IMR-90 (cell line): ENCODE results near the gene PAX3. TPM values are rescaled to one million over a fixed set of nuclear protein-coding genes. Genes with fewer than 3 reads are reported as not detected.

Source experiments
- ATAC-seq: fragments of 200-7000 bp; cut with Tn5 transposase; 2 replicates; pipeline ENCODE4 v1.9.1; 2020; ENCODE audit warnings: low read depth, mild to moderate bottlenecking, moderate library complexity
- BruUV-seq: library from RNA; stranded (reverse); fragments of 400-500 nt; replicated peaks from 2 replicates; lab custom pipeline; 2021; lab: Mats Ljungman, UMichigan
- CTCF ChIA-PET: fragments of 300-600 bp; formaldehyde crosslinking; extraction: SDS; loops from one replicate; lab custom pipeline; 2021; ENCODE audit warnings: antibody characterized with exemption; lab: Yijun Ruan, JAX
- POLR2A ChIA-PET: fragments of 300-600 bp; sonication (Branson Sonifier 250); formaldehyde crosslinking; loops from one replicate; lab custom pipeline; 2022; ENCODE audit warnings: antibody characterized with exemption; ENCODE audit not compliant: unreplicated experiment; lab: Charles Lee
- DNase-seq: peaks from one replicate; pipeline ENCODE4 v3.0.0; 2013
- H2AFZ ChIP-seq: replicated peaks from 2 replicates; pipeline ENCODE3; 2013; ENCODE audit warnings: low read length, mild to moderate bottlenecking; ENCODE audit not compliant: poor library complexity
- H2AK5ac ChIP-seq: 2 replicates; pipeline ENCODE4 v1.6.1; 2013; ENCODE audit warnings: low read depth, low read length, inconsistent platforms
- H2AK9ac ChIP-seq: replicated peaks from 2 replicates; pipeline ENCODE3; 2013; ENCODE audit warnings: mild to moderate bottlenecking, low read depth, low read length, moderate library complexity; ENCODE audit not compliant: poor library complexity
- H2BK120ac ChIP-seq: 2 replicates; pipeline ENCODE4 v1.6.1; 2013; ENCODE audit warnings: low read depth, low read length, inconsistent platforms
- H2BK15ac ChIP-seq: 3 replicates; pipeline ENCODE4 v1.6.1; 2013; ENCODE audit warnings: low read depth, low read length, inconsistent platforms
- H2BK20ac ChIP-seq: 2 replicates; pipeline ENCODE4 v1.6.1; 2013; ENCODE audit warnings: low read depth, mild to moderate bottlenecking, inconsistent platforms, low read length, moderate library complexity
- H2BK5ac ChIP-seq: 2 replicates; pipeline ENCODE4 v1.6.1; 2013; ENCODE audit warnings: mild to moderate bottlenecking, low read depth, low read length, inconsistent platforms; ENCODE audit not compliant: poor library complexity, severe bottlenecking
- H3K14ac ChIP-seq: replicated peaks from 2 replicates; pipeline ENCODE4 v1.6.1; 2013; ENCODE audit warnings: low read depth, low read length, inconsistent platforms
- H3K18ac ChIP-seq: 2 replicates; pipeline ENCODE4 v1.6.1; 2013; ENCODE audit warnings: low read depth, low read length, control low read depth
- H3K23ac ChIP-seq: 2 replicates; pipeline ENCODE4 v1.6.1; 2013; ENCODE audit warnings: low read depth, low read length, inconsistent platforms
- H3K27ac ChIP-seq: 2 replicates; pipeline ENCODE4 v1.5.1; 2013; ENCODE audit warnings: mild to moderate bottlenecking, control low read depth, low read length; ENCODE audit not compliant: insufficient read depth
- H3K27me3 ChIP-seq: 2 replicates; pipeline ENCODE4 v1.6.1; 2013; ENCODE audit warnings: low read length; ENCODE audit not compliant: control insufficient read depth, insufficient read depth
- H3K36me3 ChIP-seq: 2 replicates; pipeline ENCODE4 v1.6.1; 2013; ENCODE audit warnings: low read length, mixed read lengths; ENCODE audit not compliant: control insufficient read depth, insufficient read depth
- H3K4ac ChIP-seq: 2 replicates; pipeline ENCODE4 v1.6.1; 2013; ENCODE audit warnings: low read depth, low read length, inconsistent platforms
- H3K4me1 ChIP-seq: 2 replicates; pipeline ENCODE4 v1.6.1; 2013; ENCODE audit warnings: low read length, mixed read lengths; ENCODE audit not compliant: control insufficient read depth, insufficient read depth
- H3K4me2 ChIP-seq: 2 replicates; pipeline ENCODE4 v1.6.1; 2013; ENCODE audit warnings: low read depth, mild to moderate bottlenecking, control low read depth, low read length, moderate library complexity
- H3K4me3 ChIP-seq: 2 replicates; pipeline ENCODE4 v1.5.1; 2013; ENCODE audit warnings: low read depth, mild to moderate bottlenecking, control low read depth, low read length, moderate library complexity; ENCODE audit not compliant: insufficient read depth
- H3K56ac ChIP-seq: 2 replicates; pipeline ENCODE4 v1.6.1; 2013; ENCODE audit warnings: low read length, inconsistent platforms; ENCODE audit not compliant: insufficient read depth; ENCODE audit errors: extremely low read depth
- H3K79me1 ChIP-seq, 2 experiments: 2 replicates each; pipeline ENCODE4 v1.6.1; 2013; ENCODE audit warnings: low read length in 2 of 2, inconsistent platforms in 1 of 2, low read depth in 1 of 2
- H3K9ac ChIP-seq: 2 replicates; pipeline ENCODE4 v1.6.1; 2013; ENCODE audit warnings: low read depth, low read length, control low read depth
- H3K9me1 ChIP-seq: 2 replicates; pipeline ENCODE4 v1.6.1; 2013; ENCODE audit warnings: low read length, inconsistent platforms; ENCODE audit not compliant: insufficient read depth
- H3K9me3 ChIP-seq: 2 replicates; pipeline ENCODE4 v1.6.1; 2013; ENCODE audit warnings: low read length; ENCODE audit not compliant: control insufficient read depth, insufficient read depth
- H4K20me1 ChIP-seq: 2 replicates; pipeline ENCODE4 v1.6.1; 2013; ENCODE audit warnings: low read length, inconsistent platforms; ENCODE audit not compliant: insufficient read depth
- H4K5ac ChIP-seq: 2 replicates; pipeline ENCODE4 v1.6.1; 2013; ENCODE audit warnings: mild to moderate bottlenecking, low read depth, low read length, control low read depth
- H4K8ac ChIP-seq, 2 experiments: 2 replicates each; pipeline ENCODE4 v1.6.1; 2013; ENCODE audit warnings: low read depth in 2 of 2, low read length in 2 of 2, control low read depth in 1 of 2, inconsistent platforms in 1 of 2
- H4K91ac ChIP-seq: 2 replicates; pipeline ENCODE4 v1.6.1; 2013; ENCODE audit warnings: low read depth, low read length, inconsistent platforms; ENCODE audit not compliant: insufficient read depth
- BHLHE40 ChIP-seq: fragments of 150-350 bp; IDR thresholded peaks from 2 replicates; pipeline ENCODE4 v1.6.1; 2016; ENCODE audit warnings: mild to moderate bottlenecking, low read depth, low read length
- CEBPB ChIP-seq: IDR thresholded peaks from 2 replicates; pipeline ENCODE4 v1.6.1; 2012; ENCODE audit warnings: low read depth, low read length, improper control_type of control experiment
- CHD1 ChIP-seq: IDR thresholded peaks from 2 replicates; pipeline ENCODE4 v1.6.1; 2012; ENCODE audit warnings: low read depth, low read length, improper control_type of control experiment
- FOS ChIP-seq: fragments of 150-350 bp; IDR thresholded peaks from 2 replicates; pipeline ENCODE4 v1.6.1; 2016; ENCODE audit warnings: low read depth, low read length
- MAFK ChIP-seq: IDR thresholded peaks from 2 replicates; pipeline ENCODE4 v1.6.1; 2012; ENCODE audit warnings: low read depth, low read length, improper control_type of control experiment
- MAZ ChIP-seq: IDR thresholded peaks from 2 replicates; pipeline ENCODE4 v1.6.1; 2012; ENCODE audit warnings: low read depth, mild to moderate bottlenecking, low read length, improper control_type of control experiment, moderate library complexity, borderline replicate concordance
- MXI1 ChIP-seq: IDR thresholded peaks from 2 replicates; pipeline ENCODE4 v1.6.1; 2012; ENCODE audit warnings: low read depth, mild to moderate bottlenecking, low read length, moderate library complexity, borderline replicate concordance
- NFE2L2 ChIP-seq: fragments of 150-350 bp; IDR thresholded peaks from 2 replicates; pipeline ENCODE4 v1.6.1; 2016; ENCODE audit warnings: low read depth, mild to moderate bottlenecking, low read length
- POLR2A ChIP-seq: IDR thresholded peaks from 2 replicates; pipeline ENCODE4 v1.6.1; 2012; ENCODE audit warnings: mild to moderate bottlenecking, low read depth, low read length
- RAD21 ChIP-seq: IDR thresholded peaks from 2 replicates; pipeline ENCODE4 v1.6.1; 2012; ENCODE audit warnings: low read length, improper control_type of control experiment
- RCOR1 ChIP-seq: IDR thresholded peaks from 2 replicates; pipeline ENCODE4 v1.6.1; 2012; ENCODE audit warnings: mild to moderate bottlenecking, low read length, improper control_type of control experiment; ENCODE audit not compliant: insufficient replicate concordance
- RFX5 ChIP-seq: IDR thresholded peaks from 2 replicates; pipeline ENCODE4 v1.8.0; 2012; ENCODE audit warnings: low read depth, mild to moderate bottlenecking, low read length, moderate library complexity
- SMC3 ChIP-seq: fragments of 150-350 bp; IDR thresholded peaks from 2 replicates; pipeline ENCODE4 v1.6.1; 2016; ENCODE audit warnings: low read depth, mild to moderate bottlenecking, antibody characterized with exemption, low read length, moderate library complexity
- WGBS, 2 experiments: methylation state at CpG; one replicate each; pipeline versions ENCODE4 v1.1.5 to v1.1.7; 2013; ENCODE audit warnings: missing lambda C conversion rate in 2 of 2; ENCODE audit not compliant: insufficient read length in 1 of 2; ENCODE audit errors: extremely low coverage in 2 of 2; 5-methylcytosine and 5-hydroxymethylcytosine counted together
- dilution Hi-C: fragments of 300-500 bp; cut with HindIII; formaldehyde crosslinking; loops from one replicate; pipeline ENCODE4 v1.14.3; 2018; ENCODE audit warnings: low sequenced_read_pairs; ENCODE audit not compliant: unreplicated experiment
- in situ Hi-C: fragments of 300-500 bp; cut with MboI; formaldehyde crosslinking; loops from 3 replicates; pipeline ENCODE4 v1.14.3; 2019; ENCODE audit warnings: low sequenced_read_pairs, inconsistent platforms, mixed read lengths
- intact Hi-C: fragments of 100-400 bp; cut with micrococcal nuclease; formaldehyde crosslinking; loops from 2 replicates; pipeline ENCODE4 v1.10.0; 2022
- polyA plus RNA-seq, 3 experiments: library from polyadenylated mRNA; depleted of rRNA; stranded (reverse); fragments of >200 nt; gene quantifications; 2 replicates each; pipeline ENCODE4 v1.2.3, GENCODE V29; 2012; ENCODE audit warnings: low replicate concordance in 1 of 3
- total RNA-seq: library from RNA; depleted of rRNA; stranded (reverse); fragments of >200 nt; gene quantifications from 2 replicates; pipeline ENCODE4 v1.2.3, GENCODE V29; 2012
- TF ChIP-seq, protein P1 (sequence below): conservative IDR thresholded peaks from 2 replicates; pipeline ENCODE4 v1.5.1; 2012; ENCODE audit warnings: mild to moderate bottlenecking, low read depth, low read length, improper control_type of control experiment
- TF ChIP-seq, protein P2 (sequence below): fragments of 150-350 bp; IDR thresholded peaks from 2 replicates; pipeline ENCODE4 v1.6.1; 2016; ENCODE audit warnings: low read depth, mild to moderate bottlenecking, low read length, moderate library complexity, borderline replicate concordance
- TF ChIP-seq, protein P3 (sequence below): fragments of 150-350 bp; IDR thresholded peaks from 2 replicates; pipeline ENCODE4 v1.6.1; 2017; ENCODE audit warnings: mild to moderate bottlenecking, antibody characterized with exemption, low read length, low read depth

Gene PAX3
- total and polyA plus RNA-seq, 2 of the 4 experiments (the other 2 are of a cell fraction) = not detected

DNA sequence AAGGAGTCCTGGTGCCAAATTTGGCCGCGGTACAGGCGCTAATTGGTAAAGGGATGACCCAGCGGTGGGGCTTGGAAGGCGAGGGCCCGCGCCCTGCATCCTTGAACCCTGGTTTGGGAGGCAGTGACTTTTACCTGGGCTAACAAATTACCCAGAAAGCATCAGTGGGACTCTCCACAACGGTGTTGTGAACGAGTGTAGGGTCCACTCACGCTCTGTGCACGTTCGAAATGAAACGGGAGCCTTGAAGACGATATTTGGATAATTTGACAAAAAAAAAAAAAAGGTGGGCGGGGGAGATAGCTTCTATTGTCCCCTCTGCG is 3.0 kb upstream of the PAX3 start:
- no peak overlapping the region for H3K14ac ChIP-seq
- WGBS, 2 experiments = 7% methylated on average over 6 of the region's 16 CpGs; no CpG with 5 or more reads in 1 of the 2 experiments
- H3K9ac ChIP-seq = no peak overlapping the region
- POLR2A ChIA-PET = no interaction called here
- H2AK9ac ChIP-seq = no peak overlapping the region
- H3K18ac ChIP-seq = no peak overlapping the region
- no peak overlapping the region for H2AFZ ChIP-seq
- no peaks in the 10 kb centered on the region for H3K9me1 ChIP-seq
- dilution Hi-C loops (no loop called here), intact Hi-C loops (no loop called here), in situ Hi-C loops (no loop called here)
- no peak overlapping the region for H3K4ac ChIP-seq
- no peak overlapping the region for H3K4me3 ChIP-seq
- peaks cover 100% of the 10 kb centered on the region for H3K27me3 ChIP-seq
- no peak overlapping the region for H2BK120ac ChIP-seq
- ATAC-seq (no peak), DNase-seq (no peak)
- no peaks in the 10 kb centered on the region for H3K36me3 ChIP-seq
- H4K91ac ChIP-seq = no peak overlapping the region
- no TSS peak for BruUV-seq
- no peak overlapping the region for H2BK15ac ChIP-seq
- no peak overlapping the region for H3K23ac ChIP-seq
- peaks cover 25% of the 10 kb centered on the region for H3K9me3 ChIP-seq
- no peak overlapping the region for H4K5ac ChIP-seq
- H3K79me1 ChIP-seq = no peaks in the 10 kb centered on the region
- H2BK5ac ChIP-seq = no peak overlapping the region
- H4K8ac ChIP-seq = no peak overlapping the region
- CTCF ChIA-PET = interaction anchor here (1.0 kb wide), 1 partner anchor 16 kb away, joined by 3 read pairs; no protein-coding TSS in a partner anchor
- TF ChIP-seq FOS (no peak), POLR2A (no peak), RFX5 (no peak), NFE2L2 (no peak), CEBPB (no peak), SMC3 (no peak), MAFK (no peak), BHLHE40 (no peak), RCOR1 (no peak), CHD1 (no peak), MAZ (no peak), MXI1 (no peak), RAD21 (no peak)
- TF ChIP-seq, protein P1, sequence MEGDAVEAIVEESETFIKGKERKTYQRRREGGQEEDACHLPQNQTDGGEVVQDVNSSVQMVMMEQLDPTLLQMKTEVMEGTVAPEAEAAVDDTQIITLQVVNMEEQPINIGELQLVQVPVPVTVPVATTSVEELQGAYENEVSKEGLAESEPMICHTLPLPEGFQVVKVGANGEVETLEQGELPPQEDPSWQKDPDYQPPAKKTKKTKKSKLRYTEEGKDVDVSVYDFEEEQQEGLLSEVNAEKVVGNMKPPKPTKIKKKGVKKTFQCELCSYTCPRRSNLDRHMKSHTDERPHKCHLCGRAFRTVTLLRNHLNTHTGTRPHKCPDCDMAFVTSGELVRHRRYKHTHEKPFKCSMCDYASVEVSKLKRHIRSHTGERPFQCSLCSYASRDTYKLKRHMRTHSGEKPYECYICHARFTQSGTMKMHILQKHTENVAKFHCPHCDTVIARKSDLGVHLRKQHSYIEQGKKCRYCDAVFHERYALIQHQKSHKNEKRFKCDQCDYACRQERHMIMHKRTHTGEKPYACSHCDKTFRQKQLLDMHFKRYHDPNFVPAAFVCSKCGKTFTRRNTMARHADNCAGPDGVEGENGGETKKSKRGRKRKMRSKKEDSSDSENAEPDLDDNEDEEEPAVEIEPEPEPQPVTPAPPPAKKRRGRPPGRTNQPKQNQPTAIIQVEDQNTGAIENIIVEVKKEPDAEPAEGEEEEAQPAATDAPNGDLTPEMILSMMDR = no peak
- TF ChIP-seq, protein P2, sequence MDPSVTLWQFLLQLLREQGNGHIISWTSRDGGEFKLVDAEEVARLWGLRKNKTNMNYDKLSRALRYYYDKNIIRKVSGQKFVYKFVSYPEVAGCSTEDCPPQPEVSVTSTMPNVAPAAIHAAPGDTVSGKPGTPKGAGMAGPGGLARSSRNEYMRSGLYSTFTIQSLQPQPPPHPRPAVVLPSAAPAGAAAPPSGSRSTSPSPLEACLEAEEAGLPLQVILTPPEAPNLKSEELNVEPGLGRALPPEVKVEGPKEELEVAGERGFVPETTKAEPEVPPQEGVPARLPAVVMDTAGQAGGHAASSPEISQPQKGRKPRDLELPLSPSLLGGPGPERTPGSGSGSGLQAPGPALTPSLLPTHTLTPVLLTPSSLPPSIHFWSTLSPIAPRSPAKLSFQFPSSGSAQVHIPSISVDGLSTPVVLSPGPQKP = no peak
- TF ChIP-seq, protein P3, sequence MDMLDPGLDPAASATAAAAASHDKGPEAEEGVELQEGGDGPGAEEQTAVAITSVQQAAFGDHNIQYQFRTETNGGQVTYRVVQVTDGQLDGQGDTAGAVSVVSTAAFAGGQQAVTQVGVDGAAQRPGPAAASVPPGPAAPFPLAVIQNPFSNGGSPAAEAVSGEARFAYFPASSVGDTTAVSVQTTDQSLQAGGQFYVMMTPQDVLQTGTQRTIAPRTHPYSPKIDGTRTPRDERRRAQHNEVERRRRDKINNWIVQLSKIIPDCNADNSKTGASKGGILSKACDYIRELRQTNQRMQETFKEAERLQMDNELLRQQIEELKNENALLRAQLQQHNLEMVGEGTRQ = no peak
- H3K56ac ChIP-seq = no peak overlapping the region
- no peaks in the 10 kb centered on the region for H4K20me1 ChIP-seq
- no peak overlapping the region for H3K27ac ChIP-seq
- H2AK5ac ChIP-seq = no peak overlapping the region
- H2BK20ac ChIP-seq = no peak overlapping the region
- H3K4me1 ChIP-seq = peaks cover 2% of the 10 kb centered on the region; the same call in 1 of the 2 replicates
- no peak overlapping the region for H3K4me2 ChIP-seq
